Measurements from ENCODE around the gene ASCC3.

ASCC3 gene

GRCh38 chr6:100918152-100918551 lies 37.0 kb upstream of the ASCC3 start:
- no peak overlapping the region for H3K27ac ChIP-seq (ENCODE audit: low read depth, low read length, poor library complexity, severe bottlenecking)
- H3K4me3 ChIP-seq (ENCODE audit: low read depth, low read length, poor library complexity, severe bottlenecking) = no peak overlapping the region
- no peaks in the 10 kb centered on the region for H3K9me2 ChIP-seq (ENCODE audit: low read depth, low read length)
- no peaks in the 10 kb centered on the region for H3K36me3 ChIP-seq (ENCODE audit: insufficient read depth, low read length)
- no peaks in the 10 kb centered on the region for H3K27me3 ChIP-seq (ENCODE audit: insufficient read depth, low read length)
- no peaks in the 10 kb centered on the region for H3K79me2 ChIP-seq (ENCODE audit: insufficient read depth, low read length)
- H3K9me3 ChIP-seq (ENCODE audit: low read length) = no peaks in the 10 kb centered on the region
- no peaks in the 10 kb centered on the region for H3F3A ChIP-seq (ENCODE audit: insufficient read depth, low read length)
- TF ChIP-seq CTCF (IDR thresholded peaks at IDR 0.05; ENCODE audit: low read length) = no peak
- TF ChIP-seq EZH2 (IDR thresholded peaks at IDR 0.05; ENCODE audit: borderline replicate concordance, low read length) = no peak
- H2AFZ ChIP-seq (ENCODE audit: low read length) = no peak overlapping the region
- no peak overlapping the region for H3K4me2 ChIP-seq (ENCODE audit: low read length)
- H3K4me1 ChIP-seq (ENCODE audit: insufficient read depth, low read length, severe bottlenecking) = no peaks in the 10 kb centered on the region
- no peak overlapping the region for H3K9ac ChIP-seq (ENCODE audit: low read length)
- H4K20me1 ChIP-seq (ENCODE audit: insufficient read depth, low read length) = no peaks in the 10 kb centered on the region

- Histone ChIP-seq H3K36me3 (ENCODE audit: insufficient read depth, low read length) (no peaks in the 10 kb centered on the region), H3K79me2 (ENCODE audit: insufficient read depth, low read length) (no peaks in the 10 kb centered on the region), H3K9ac (ENCODE audit: low read length) (no peak overlapping the region), H3K4me2 (ENCODE audit: low read length) (no peak overlapping the region), H3F3A (ENCODE audit: insufficient read depth, low read length) (no peaks in the 10 kb centered on the region), H3K4me1 (ENCODE audit: insufficient read depth, low read length, severe bottlenecking) (no peaks in the 10 kb centered on the region), H4K20me1 (ENCODE audit: insufficient read depth, low read length) (no peaks in the 10 kb centered on the region), H3K27me3 (ENCODE audit: insufficient read depth, low read length) (no peaks in the 10 kb centered on the region), H3K27ac (ENCODE audit: low read depth, low read length, poor library complexity, severe bottlenecking) (no peak overlapping the region), H3K9me2 (ENCODE audit: low read depth, low read length) (no peaks in the 10 kb centered on the region), H3K4me3 (ENCODE audit: low read depth, low read length, poor library complexity, severe bottlenecking) (no peak overlapping the region), H2AFZ (ENCODE audit: low read length) (0 out of 2 replicates have a peak overlapping the region, but pooled peaks have one; percentile 63), H3K9me3 (ENCODE audit: low read length) (no peaks in the 10 kb centered on the region)
- TF ChIP-seq CTCF (IDR thresholded peaks at IDR 0.05; ENCODE audit: low read length) = no peak
- TF ChIP-seq EZH2 (IDR thresholded peaks at IDR 0.05; ENCODE audit: borderline replicate concordance, low read length) = no peak
Observed at GRCh38 chr6:100915876-100916275, 34.7 kb upstream of the ASCC3 start.

GRCh38 chr6:100913400-100914276 lies 32.5 kb upstream of the ASCC3 start:
- TF ChIP-seq CTCF (IDR thresholded peaks at IDR 0.05; ENCODE audit: low read length) = no peak
- TF ChIP-seq EZH2 (IDR thresholded peaks at IDR 0.05; ENCODE audit: borderline replicate concordance, low read length) = no peak
- no peaks in the 10 kb centered on the region for H3K36me3 ChIP-seq (ENCODE audit: insufficient read depth, low read length)
- H3K9ac ChIP-seq (ENCODE audit: low read length) = no peak overlapping the region
- no peak overlapping the region for H3K4me2 ChIP-seq (ENCODE audit: low read length)
- H4K20me1 ChIP-seq (ENCODE audit: insufficient read depth, low read length) = no peaks in the 10 kb centered on the region
- no peak overlapping the region for H3K4me3 ChIP-seq (ENCODE audit: low read depth, low read length, poor library complexity, severe bottlenecking)
- H3K79me2 ChIP-seq (ENCODE audit: insufficient read depth, low read length) = no peaks in the 10 kb centered on the region
- no peaks in the 10 kb centered on the region for H3K27me3 ChIP-seq (ENCODE audit: insufficient read depth, low read length)
- no peaks in the 10 kb centered on the region for H3K4me1 ChIP-seq (ENCODE audit: insufficient read depth, low read length, severe bottlenecking)
- no peak overlapping the region for H2AFZ ChIP-seq (ENCODE audit: low read length)
- H3K27ac ChIP-seq (ENCODE audit: low read depth, low read length, poor library complexity, severe bottlenecking) = no peak overlapping the region
- H3F3A ChIP-seq (ENCODE audit: insufficient read depth, low read length) = no peaks in the 10 kb centered on the region
- no peaks in the 10 kb centered on the region for H3K9me2 ChIP-seq (ENCODE audit: low read depth, low read length)
- H3K9me3 ChIP-seq (ENCODE audit: low read length) = no peaks in the 10 kb centered on the region

Measured in OCI-LY1 (cell line).